ENCODE data around the gene POMGNT1. TPM values are rescaled to one million over a fixed set of nuclear protein-coding genes. Genes with fewer than 3 reads are reported as not detected.

The POMGNT1 gene
- polyA plus RNA-seq, 1 donor from 2014 or later, result 128 TPM

- peak overlapping the region; percentile 33 for H3K27ac ChIP-seq (ENCODE audit: low read length)
- H3K27me3 ChIP-seq (ENCODE audit: insufficient read depth, low read depth, low read length), result no peaks in the 10 kb centered on the region
- H4K20me1 ChIP-seq (ENCODE audit: insufficient read depth), result no peaks in the 10 kb centered on the region
- H3K9ac ChIP-seq (ENCODE audit: low read length), result no peak overlapping the region
- H3F3A ChIP-seq (ENCODE audit: insufficient read depth, low read length, poor library complexity, severe bottlenecking), result no peaks in the 10 kb centered on the region
- no peaks in the 10 kb centered on the region for H3K36me3 ChIP-seq (ENCODE audit: insufficient read depth, low read length)
- H3K79me2 ChIP-seq (replicated peaks; ENCODE audit: insufficient read depth, low read length), result no peaks in the 10 kb centered on the region
- no peaks in the 10 kb centered on the region for H3K9me2 ChIP-seq (ENCODE audit: insufficient read depth, low read length)
- TF ChIP-seq EZH2 (IDR thresholded peaks at IDR 0.05; ENCODE audit: borderline replicate concordance, insufficient read depth, low read length, poor library complexity, severe bottlenecking) (no peak), SMC3 (conservative IDR thresholded peaks at IDR 0.05; ENCODE audit: poor library complexity) (no peak), REST (IDR thresholded peaks at IDR 0.05; ENCODE audit: borderline replicate concordance) (no peak), POLR2AphosphoS5 (IDR thresholded peaks at IDR 0.05) (no peak), MXI1 (conservative IDR thresholded peaks at IDR 0.05; ENCODE audit: poor library complexity, severe bottlenecking) (no peak), EP300 (conservative IDR thresholded peaks at IDR 0.05; ENCODE audit: poor library complexity, severe bottlenecking) (no peak), TAF1 (IDR thresholded peaks at IDR 0.05; ENCODE audit: low read depth) (no peak), RAD21 (conservative IDR thresholded peaks at IDR 0.05) (no peak), CTCF (IDR thresholded peaks at IDR 0.05; ENCODE audit: poor library complexity, severe bottlenecking) (no peak)
- no peaks in the 10 kb centered on the region for H3K9me3 ChIP-seq (ENCODE audit: low read length)
- no peak overlapping the region for H3K4me2 ChIP-seq (ENCODE audit: low read length)
- H3K4me3 ChIP-seq (ENCODE audit: low read length), result peak overlapping the region; percentile 47
- H2AFZ ChIP-seq (ENCODE audit: low read depth, low read length), result no peak overlapping the region
Observed at GRCh38 chr1:46220808-46221207, 22.6 kb upstream of the POMGNT1 start.

GRCh38 chr1:46219551-46220520 is 21.6 kb upstream of the POMGNT1 start:
- no peaks in the 10 kb centered on the region for H3K9me3 ChIP-seq (ENCODE audit: low read length)
- TF ChIP-seq EZH2 (IDR thresholded peaks at IDR 0.05; ENCODE audit: borderline replicate concordance, insufficient read depth, low read length, poor library complexity, severe bottlenecking) (no peak), REST (IDR thresholded peaks at IDR 0.05; ENCODE audit: borderline replicate concordance) (no peak), EP300 (conservative IDR thresholded peaks at IDR 0.05; ENCODE audit: poor library complexity, severe bottlenecking) (no peak), RAD21 (conservative IDR thresholded peaks at IDR 0.05) (no peak), POLR2AphosphoS5 (IDR thresholded peaks at IDR 0.05) (no peak), SMC3 (conservative IDR thresholded peaks at IDR 0.05; ENCODE audit: poor library complexity) (no peak), TAF1 (IDR thresholded peaks at IDR 0.05; ENCODE audit: low read depth) (no peak), MXI1 (conservative IDR thresholded peaks at IDR 0.05; ENCODE audit: poor library complexity, severe bottlenecking) (no peak), CTCF (IDR thresholded peaks at IDR 0.05; ENCODE audit: poor library complexity, severe bottlenecking) (no peak)
- no peaks in the 10 kb centered on the region for H3K36me3 ChIP-seq (ENCODE audit: insufficient read depth, low read length)
- peak overlapping the region; percentile 2 for H2AFZ ChIP-seq (ENCODE audit: low read depth, low read length)
- H3K27me3 ChIP-seq (ENCODE audit: insufficient read depth, low read depth, low read length), result no peaks in the 10 kb centered on the region
- peak overlapping the region; percentile 33 for H3K27ac ChIP-seq (ENCODE audit: low read length)
- peak overlapping the region; percentile 47 for H3K4me3 ChIP-seq (ENCODE audit: low read length)
- no peaks in the 10 kb centered on the region for H4K20me1 ChIP-seq (ENCODE audit: insufficient read depth)
- H3K4me2 ChIP-seq (ENCODE audit: low read length), result peak overlapping the region; percentile 41
- H3K9ac ChIP-seq (ENCODE audit: low read length), result peak overlapping the region; percentile 31
- no peaks in the 10 kb centered on the region for H3K9me2 ChIP-seq (ENCODE audit: insufficient read depth, low read length)
- H3K79me2 ChIP-seq (replicated peaks; ENCODE audit: insufficient read depth, low read length), result no peaks in the 10 kb centered on the region
- no peaks in the 10 kb centered on the region for H3F3A ChIP-seq (ENCODE audit: insufficient read depth, low read length, poor library complexity, severe bottlenecking)

Measured in neural cell (in vitro differentiated cells).